HFF-Myc (cell line): ENCODE data around the gene CYSTM1.
"Not testable (repeated sequence)": the region's sequence is repeated elsewhere in the genome, so short reads cannot be mapped to it uniquely, and the experiment has no call there.

Experiments
- DNase-seq: peaks from one replicate; pipeline ENCODE4 v3.0.0-alpha.2; 2011; ENCODE audit warnings: low read depth; ENCODE audit errors: extremely low read depth
- H3K4me3 ChIP-seq: replicated peaks from 2 replicates; pipeline ENCODE4 v1.5.1; 2011; ENCODE audit warnings: low read depth, mild to moderate bottlenecking, control low read depth, low read length
- CTCF ChIP-seq: IDR thresholded peaks from 2 replicates; pipeline ENCODE4 v1.5.1; 2012; ENCODE audit warnings: mild to moderate bottlenecking, low read depth, low read length, control low read depth; ENCODE audit errors: missing control alignments

The CYSTM1 gene

GRCh38 chr5:140194662-140195061, 19.7 kb downstream of the CYSTM1 start:
- TF ChIP-seq CTCF: no peak
- no peak overlapping the region for H3K4me3 ChIP-seq
- no peak for DNase-seq

- TF ChIP-seq CTCF: no peak
- no peak overlapping the region for H3K4me3 ChIP-seq
- no peak for DNase-seq
Observed at GRCh38 chr5:140196115-140196814, 21.3 kb downstream of the CYSTM1 start.

- no peak for DNase-seq
- H3K4me3 ChIP-seq: no peak overlapping the region
- no peak for TF ChIP-seq CTCF
Observed at GRCh38 chr5:140197023-140197422, 22.0 kb downstream of the CYSTM1 start.

GRCh38 chr5:140198915-140199314, 23.9 kb downstream of the CYSTM1 start:
- not testable (repeated sequence) for DNase-seq, H3K4me3 ChIP-seq

- TF ChIP-seq CTCF: no peak
Observed at GRCh38 chr5:140202078-140202477, 27.1 kb downstream of the CYSTM1 start.

GRCh38 chr5:140202610-140203009, 27.6 kb downstream of the CYSTM1 start:
- no peak for TF ChIP-seq CTCF
- no peak overlapping the region for H3K4me3 ChIP-seq
- DNase-seq: no peak

More at GRCh38 chr5:140202078-140202477, 27.1 kb downstream of the CYSTM1 start:
- H3K4me3 ChIP-seq: no peak overlapping the region
- no peak for DNase-seq

GRCh38 chr5:140205216-140205615, 30.2 kb downstream of the CYSTM1 start:
- no peak for TF ChIP-seq CTCF
- no peak overlapping the region for H3K4me3 ChIP-seq
- DNase-seq: no peak
